ENCODE data around the gene LCE7A. TPM values are rescaled to one million over a fixed set of nuclear protein-coding genes. Genes with fewer than 3 reads are reported as not detected.

LCE7A gene
- total RNA-seq, 1 donor, result not detected

GRCh38 chr1:152901631-152902030 lies 41.8 kb downstream of the LCE7A start:
- TF ChIP-seq CTCF (IDR thresholded peaks at IDR 0.05; ENCODE audit: insufficient read depth, low read depth, low read length), result no peak
- no peak overlapping the region for H3K4me3 ChIP-seq (ENCODE audit: low read depth, low read length)
- DNase-seq (ENCODE audit: low read depth), result no peak

GRCh38 chr1:152902636-152903035 lies 42.8 kb downstream of the LCE7A start:
- no peak for TF ChIP-seq CTCF (IDR thresholded peaks at IDR 0.05; ENCODE audit: insufficient read depth, low read depth, low read length)
- no peak for DNase-seq (ENCODE audit: low read depth)
- no peak overlapping the region for H3K4me3 ChIP-seq (ENCODE audit: low read depth, low read length)

GRCh38 chr1:152904688-152905440 lies 45.1 kb downstream of the LCE7A start:
- DNase-seq (ENCODE audit: low read depth), result no peak
- no peak for TF ChIP-seq CTCF (IDR thresholded peaks at IDR 0.05; ENCODE audit: insufficient read depth, low read depth, low read length)

GRCh38 chr1:152906023-152906565 lies 46.3 kb downstream of the LCE7A start:
- DNase-seq (ENCODE audit: low read depth), result no peak
- TF ChIP-seq CTCF (IDR thresholded peaks at IDR 0.05; ENCODE audit: insufficient read depth, low read depth, low read length), result no peak
- no peak overlapping the region for H3K4me3 ChIP-seq (ENCODE audit: low read depth, low read length)

More at GRCh38 chr1:152904688-152905440, 45.1 kb downstream of the LCE7A start:
- no peak overlapping the region for H3K4me3 ChIP-seq (ENCODE audit: low read depth, low read length)

DNA sequence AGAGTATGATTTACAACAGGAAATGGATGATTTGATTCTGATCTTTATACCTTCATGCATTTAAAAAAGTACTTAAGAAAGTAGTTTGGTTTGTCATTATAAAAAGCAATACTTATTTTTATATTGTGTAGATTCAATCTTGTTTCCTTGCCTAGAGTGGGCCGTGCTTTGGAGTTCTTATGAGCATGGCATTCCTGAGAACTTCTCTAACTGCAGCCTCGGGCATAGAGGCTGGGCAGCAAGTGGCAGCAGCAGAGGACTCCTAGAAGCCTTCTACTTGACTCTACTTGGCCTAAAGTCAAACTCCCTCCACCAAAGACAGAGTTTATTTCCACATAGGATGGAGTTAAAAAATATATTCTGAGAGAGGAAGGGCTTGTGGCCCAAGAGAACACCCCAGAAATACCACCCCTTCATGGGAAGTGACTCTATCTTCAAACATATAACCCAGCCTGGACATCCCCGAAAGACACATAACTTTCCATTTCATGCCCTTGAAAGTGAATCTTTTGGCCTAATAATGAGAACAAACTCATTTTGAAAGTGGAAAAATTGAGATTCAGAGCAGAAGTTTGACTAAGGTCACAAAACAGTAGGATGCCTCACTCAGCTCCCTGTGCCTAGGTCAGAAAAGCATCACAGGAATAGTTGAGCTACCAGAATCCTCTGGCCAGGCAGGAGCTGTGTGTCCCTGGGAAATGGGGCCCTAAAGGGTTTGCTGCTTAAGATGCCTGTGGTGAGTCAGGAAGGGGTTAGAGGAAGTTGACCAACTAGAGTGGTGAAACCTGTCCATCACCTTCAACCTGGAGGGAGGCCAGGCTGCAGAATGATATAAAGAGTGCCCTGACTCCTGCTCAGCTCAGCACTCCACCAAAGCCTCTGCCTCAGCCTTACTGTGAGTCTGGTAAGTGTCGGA lies 48.1 kb downstream of the LCE7A start, which contains the start of gene IVL:
Gene IVL (plus strand): TSS at position 861 of the 916 bp plus-strand sequence. CDS start 1,252 bp downstream, outside the sequence.
- no peak for TF ChIP-seq CTCF (IDR thresholded peaks at IDR 0.05; ENCODE audit: insufficient read depth, low read depth, low read length)
- DNase-seq (ENCODE audit: low read depth), result no peak

GRCh38 chr1:152909206-152909605 lies 49.4 kb downstream of the LCE7A start:
- TF ChIP-seq CTCF (IDR thresholded peaks at IDR 0.05; ENCODE audit: insufficient read depth, low read depth, low read length), result no peak
- no peak for DNase-seq (ENCODE audit: low read depth)
- H3K4me3 ChIP-seq (ENCODE audit: low read depth, low read length), result no peak overlapping the region

More for the DNA sequence above, 48.1 kb downstream of the LCE7A start, which contains the start of gene IVL:
- H3K4me3 ChIP-seq (ENCODE audit: low read depth, low read length), result no peak within 1 kb of the TSS
